Astrocyte of the cerebellum (primary cell): ENCODE results near the gene DSCAML1.
"Not testable (repeated sequence)": the region's sequence is repeated elsewhere in the genome, so short reads cannot be mapped to it uniquely, and the experiment has no call there.

ENCODE experiments used
- DNase-seq: peaks from one replicate; pipeline ENCODE4 v3.0.0-alpha.2; 2011; ENCODE audit warnings: low read depth
- H3K4me3 ChIP-seq: 2 replicates; pipeline ENCODE4 v1.5.1; 2011; ENCODE audit warnings: mild to moderate bottlenecking, low read depth, low read length, moderate library complexity
- in situ Hi-C: cut with HindIII; loops from 2 replicates; pipeline ENCODE4 v1.10.0; 2017; ENCODE audit warnings: low sequenced_read_pairs
- TF ChIP-seq, protein P1 (sequence below): IDR thresholded peaks from 2 replicates; pipeline ENCODE4 v1.5.1; 2012; ENCODE audit warnings: low read length, low read depth, moderate library complexity, mild to moderate bottlenecking; ENCODE audit errors: missing control alignments

DSCAML1 gene

DNA sequence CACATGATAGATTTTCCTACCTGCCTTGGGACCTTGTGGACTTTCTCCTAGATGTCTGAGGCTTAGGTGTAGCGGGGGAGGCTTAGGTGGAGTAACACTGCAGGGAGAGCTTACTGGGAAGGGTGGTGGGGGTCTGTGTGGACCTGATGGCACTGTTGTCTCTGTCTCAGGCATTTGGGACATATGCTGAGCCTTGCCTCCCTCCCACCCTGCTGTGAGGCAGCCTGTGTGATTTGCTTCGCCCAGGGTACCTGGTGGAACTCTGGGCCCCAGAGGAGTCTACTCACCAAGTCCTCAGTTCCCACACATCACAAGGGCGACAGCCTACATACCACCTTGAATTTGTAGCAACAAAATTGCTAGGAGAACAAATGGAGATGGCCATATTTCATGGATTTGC lies 388.7 kb downstream of the DSCAML1 start:
- TF ChIP-seq, protein P1, sequence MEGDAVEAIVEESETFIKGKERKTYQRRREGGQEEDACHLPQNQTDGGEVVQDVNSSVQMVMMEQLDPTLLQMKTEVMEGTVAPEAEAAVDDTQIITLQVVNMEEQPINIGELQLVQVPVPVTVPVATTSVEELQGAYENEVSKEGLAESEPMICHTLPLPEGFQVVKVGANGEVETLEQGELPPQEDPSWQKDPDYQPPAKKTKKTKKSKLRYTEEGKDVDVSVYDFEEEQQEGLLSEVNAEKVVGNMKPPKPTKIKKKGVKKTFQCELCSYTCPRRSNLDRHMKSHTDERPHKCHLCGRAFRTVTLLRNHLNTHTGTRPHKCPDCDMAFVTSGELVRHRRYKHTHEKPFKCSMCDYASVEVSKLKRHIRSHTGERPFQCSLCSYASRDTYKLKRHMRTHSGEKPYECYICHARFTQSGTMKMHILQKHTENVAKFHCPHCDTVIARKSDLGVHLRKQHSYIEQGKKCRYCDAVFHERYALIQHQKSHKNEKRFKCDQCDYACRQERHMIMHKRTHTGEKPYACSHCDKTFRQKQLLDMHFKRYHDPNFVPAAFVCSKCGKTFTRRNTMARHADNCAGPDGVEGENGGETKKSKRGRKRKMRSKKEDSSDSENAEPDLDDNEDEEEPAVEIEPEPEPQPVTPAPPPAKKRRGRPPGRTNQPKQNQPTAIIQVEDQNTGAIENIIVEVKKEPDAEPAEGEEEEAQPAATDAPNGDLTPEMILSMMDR, result no peak
- H3K4me3 ChIP-seq, result no peak overlapping the region
- in situ Hi-C loops, result no loop called here
- DNase-seq, result no peak

DNA sequence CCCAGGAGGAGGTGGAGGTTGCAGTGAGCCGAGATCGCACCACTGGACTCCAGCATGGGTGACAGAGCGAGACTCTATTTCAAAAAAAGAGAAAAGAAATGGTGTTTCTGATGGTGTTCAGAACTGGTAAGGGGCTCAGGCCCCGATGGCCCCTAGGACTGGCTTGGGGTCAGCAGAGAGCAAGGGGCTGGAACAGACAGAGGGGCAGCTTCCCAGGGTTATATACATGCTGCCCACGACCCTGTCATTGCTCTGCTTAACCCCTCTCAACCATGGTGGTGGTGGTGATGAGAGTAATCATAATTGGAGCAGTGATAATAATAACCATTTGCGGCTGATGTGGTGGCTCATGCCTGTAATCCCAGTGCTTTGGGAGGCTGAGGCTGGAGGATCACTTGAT lies 390.0 kb downstream of the DSCAML1 start:
- TF ChIP-seq, protein P1, result no peak
- in situ Hi-C loops, result no loop called here
- H3K4me3 ChIP-seq, result no peak overlapping the region
- DNase-seq, result no peak

DNA sequence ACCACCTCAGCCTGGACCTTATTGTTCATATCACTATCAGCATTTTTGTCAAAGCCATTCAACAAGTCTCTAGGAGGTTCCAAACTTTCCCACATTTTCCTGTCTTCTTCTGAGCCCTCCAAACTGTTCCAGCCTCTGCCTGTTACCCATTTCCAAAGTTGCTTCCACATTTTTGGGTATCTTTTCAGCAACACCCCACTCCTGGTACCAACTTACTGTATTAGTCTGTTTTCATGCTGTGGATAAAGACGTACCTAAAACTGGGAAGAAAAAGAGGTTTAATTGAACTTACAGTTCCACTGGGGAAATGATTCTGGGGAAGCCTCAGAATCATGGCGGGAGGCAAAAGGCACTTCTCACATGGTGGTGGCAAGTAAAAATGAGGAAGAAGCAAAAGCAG lies 391.1 kb downstream of the DSCAML1 start:
- in situ Hi-C loops, DNase-seq, H3K4me3 ChIP-seq: not testable (repeated sequence)

DNA sequence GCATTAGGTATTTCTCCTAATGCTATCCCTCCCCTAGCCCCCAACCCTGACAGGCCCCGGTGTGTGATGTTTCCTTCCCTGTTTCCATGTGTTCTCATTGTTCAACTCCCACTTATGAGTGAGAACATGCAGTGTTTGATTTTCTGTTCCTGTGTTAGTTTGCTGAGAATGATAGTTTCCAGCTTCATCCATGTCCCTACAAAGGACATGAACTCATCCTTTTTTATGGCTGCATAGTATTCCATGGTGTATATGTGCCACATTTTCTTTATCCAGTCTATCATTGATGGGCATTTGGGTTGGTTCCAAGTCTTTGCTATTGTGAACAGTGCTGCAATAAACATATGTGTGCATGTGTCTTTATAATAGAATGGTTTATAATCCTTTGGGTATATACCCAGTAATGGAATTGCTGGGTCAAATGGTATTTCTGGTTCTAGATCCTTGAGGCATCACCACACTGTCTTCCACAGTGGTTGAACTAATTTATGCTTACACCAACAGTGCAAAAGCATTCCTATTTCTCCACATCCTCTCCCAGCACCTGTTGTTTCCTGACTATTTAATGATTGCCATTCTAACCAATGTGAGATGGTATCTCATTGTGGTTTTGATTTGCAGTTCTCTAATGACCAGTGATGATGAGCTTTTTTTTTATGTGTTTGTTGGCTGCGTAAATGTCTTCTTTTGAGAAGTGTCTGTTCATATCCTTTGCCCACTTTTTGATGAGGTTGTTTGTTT lies 397.7 kb downstream of the DSCAML1 start:
- H3K4me3 ChIP-seq, DNase-seq, in situ Hi-C loops: not testable (repeated sequence)

DNA sequence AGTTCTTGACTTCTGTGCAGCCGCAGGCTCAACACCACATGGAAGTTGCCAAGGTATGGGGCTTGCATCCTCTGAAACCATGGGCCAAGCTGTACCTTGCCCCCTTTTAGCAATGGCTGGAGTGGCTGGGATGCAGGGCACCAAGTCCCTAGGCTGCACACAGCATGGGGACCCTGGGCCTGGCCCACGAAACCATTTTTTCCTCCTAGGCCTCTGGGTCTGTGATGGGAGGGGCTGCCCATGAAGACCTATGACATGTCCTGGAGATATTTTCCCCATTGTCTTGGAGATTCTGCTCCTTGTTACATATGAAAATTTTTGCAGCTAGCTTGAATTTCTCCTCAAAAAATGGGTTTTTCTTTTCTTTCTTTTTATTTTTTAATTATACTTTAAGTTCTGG lies 398.4 kb downstream of the DSCAML1 start:
- in situ Hi-C loops, DNase-seq, H3K4me3 ChIP-seq: not testable (repeated sequence)

DNA sequence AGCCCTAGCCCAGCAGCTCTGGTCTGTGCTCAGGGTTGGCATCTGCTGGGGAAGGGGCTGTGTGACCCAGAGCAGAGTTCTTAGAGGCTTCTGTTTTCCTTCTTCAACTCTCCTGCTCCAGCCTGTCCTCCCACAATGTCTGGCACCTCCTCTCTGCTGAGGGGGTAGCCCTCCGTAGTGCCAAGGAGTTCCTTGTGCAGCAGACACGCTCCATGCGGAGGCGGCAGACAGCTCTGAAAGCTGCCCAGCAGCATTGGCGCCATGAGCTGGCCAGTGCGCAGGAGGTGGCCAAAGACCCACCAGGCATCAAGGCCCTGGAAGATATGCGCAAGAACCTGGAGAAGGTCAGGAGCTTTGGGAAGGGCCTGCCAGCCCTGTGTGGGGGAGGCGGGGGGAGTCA lies 400.0 kb downstream of the DSCAML1 start:
- no peak for DNase-seq
- in situ Hi-C loops, result no loop called here
- TF ChIP-seq, protein P1, result no peak
- H3K4me3 ChIP-seq, result no peak overlapping the region

DNA sequence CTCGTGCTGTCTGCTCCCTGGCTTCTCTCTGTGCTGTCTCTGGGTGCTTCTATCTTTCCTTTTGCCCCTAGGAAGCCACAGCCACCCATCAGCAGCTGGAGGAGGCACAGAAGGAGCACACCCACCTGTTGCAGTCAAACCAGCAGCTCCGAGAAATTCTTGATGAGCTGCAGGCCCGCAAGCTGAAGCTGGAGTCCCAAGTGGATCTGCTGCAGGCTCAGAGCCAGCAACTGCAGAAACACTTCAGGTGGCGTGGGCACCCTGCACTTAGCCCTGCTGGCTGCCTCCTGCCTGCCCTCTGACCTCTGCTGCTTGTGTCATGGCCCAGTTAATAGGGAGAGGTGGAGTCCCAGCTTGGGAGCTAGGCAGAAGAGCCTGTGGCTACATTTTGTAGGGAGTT lies 401.5 kb downstream of the DSCAML1 start:
- TF ChIP-seq, protein P1, result no peak
- no peak overlapping the region for H3K4me3 ChIP-seq
- in situ Hi-C loops, result no loop called here
- DNase-seq, result no peak

DNA sequence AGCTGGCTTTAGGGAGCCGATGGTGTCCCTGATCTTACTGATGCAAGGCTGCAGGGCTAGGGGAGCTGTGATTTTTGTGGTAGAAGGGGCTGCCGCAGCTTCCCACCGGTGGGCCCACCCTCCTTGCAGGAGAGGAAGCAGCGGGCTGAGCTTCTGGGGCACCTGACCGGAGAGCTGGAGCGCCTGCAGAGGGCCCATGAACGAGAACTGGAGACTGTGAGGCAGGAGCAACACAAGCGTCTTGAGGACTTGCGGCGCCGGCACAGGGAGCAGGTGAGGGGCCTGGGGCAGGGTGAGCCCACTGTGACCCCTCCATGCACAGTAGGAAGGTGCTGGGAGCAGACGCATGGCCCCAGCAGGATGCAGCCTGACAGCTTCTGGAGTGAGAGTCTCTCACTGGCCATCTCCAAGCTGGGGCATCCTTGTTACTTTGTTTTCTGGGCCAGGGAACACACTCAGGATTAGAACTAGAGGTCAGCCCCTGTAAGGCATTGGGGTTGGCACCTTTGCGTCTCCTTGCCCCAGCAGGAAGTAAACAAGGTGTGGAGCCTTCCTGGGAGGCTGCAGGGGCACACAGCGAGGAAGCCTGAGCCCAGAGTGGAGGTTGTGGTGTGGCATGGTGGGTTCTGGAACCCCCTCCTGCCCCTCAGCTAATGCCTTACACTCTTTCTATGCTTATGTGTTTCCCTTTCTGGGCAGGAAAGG lies 402.6 kb downstream of the DSCAML1 start:
- TF ChIP-seq, protein P1, result no peak
- no peak for DNase-seq
- in situ Hi-C loops, result no loop called here
- no peak overlapping the region for H3K4me3 ChIP-seq
